Neural crest cell (in vitro differentiated cells): ENCODE results near the gene RTN4. TPM values are rescaled to one million over a fixed set of nuclear protein-coding genes. Genes with fewer than 3 reads are reported as not detected.

Experiments
- DNase-seq: peaks from one replicate; pipeline ENCODE4 v3.0.0; 2021; ENCODE audit warnings: low read depth, mixed read lengths, low spot score
- H3K27ac Mint-ChIP-seq: one replicate; pipeline ENCODE4 v1.8.0; 2021; ENCODE audit warnings: mild to moderate bottlenecking, mixed read lengths; ENCODE audit not compliant: unreplicated experiment
- H3K27me3 Mint-ChIP-seq: 2 replicates; pipeline ENCODE4 v1.8.0; 2021; ENCODE audit warnings: low read depth, mild to moderate bottlenecking, mixed read lengths
- H3K36me3 Mint-ChIP-seq: 2 replicates; pipeline ENCODE4 v1.8.0; 2021; ENCODE audit warnings: low read depth, mild to moderate bottlenecking, mixed read lengths
- H3K4me1 Mint-ChIP-seq: 2 replicates; pipeline ENCODE4 v1.8.0; 2021; ENCODE audit warnings: mixed read lengths
- H3K4me3 Mint-ChIP-seq: one replicate; pipeline ENCODE4 v1.8.0; 2021; ENCODE audit warnings: mild to moderate bottlenecking, mixed read lengths
- H3K9me3 Mint-ChIP-seq: 2 replicates; pipeline ENCODE4 v1.8.0; 2021; ENCODE audit warnings: mixed read lengths
- CTCF ChIP-seq: fragments of 200-600 bp; sonication (generic); conservative IDR thresholded peaks from 2 replicates; pipeline ENCODE4 v1.5.0; 2021; ENCODE audit warnings: antibody characterized with exemption, mild to moderate bottlenecking
- total RNA-seq: library from RNA; stranded (reverse); gene quantifications from 2 replicates; pipeline ENCODE4 v1.2.1, GENCODE V29; 2021

RTN4 gene
- total RNA-seq, 1 donor from 2014 or later: 204 TPM

GRCh38 chr2:55014962-55015939, 35.0 kb downstream of the RTN4 start:
- Mint-ChIP-seq H3K4me1 (peaks cover 31% of the 10 kb centered on the region), H3K9me3 (peaks cover 3% of the 10 kb centered on the region), H3K27me3 (no peaks in the 10 kb centered on the region), H3K4me3 (no peak overlapping the region), H3K27ac (no peak overlapping the region), H3K36me3 (peaks cover 18% of the 10 kb centered on the region)
- peak; percentile 68 for TF ChIP-seq CTCF
- DNase-seq: no peak

- Mint-ChIP-seq H3K9me3 (no peaks in the 10 kb centered on the region), H3K27me3 (no peaks in the 10 kb centered on the region), H3K4me3 (no peak overlapping the region), H3K36me3 (peaks cover 8% of the 10 kb centered on the region), H3K4me1 (peaks cover 38% of the 10 kb centered on the region), H3K27ac (no peak overlapping the region)
- TF ChIP-seq CTCF: no peak
- no peak for DNase-seq
Observed at GRCh38 chr2:55013936-55014335, 36.3 kb downstream of the RTN4 start.

GRCh38 chr2:55012672-55013484, 37.4 kb downstream of the RTN4 start:
- no peak overlapping the region for H3K4me3 Mint-ChIP-seq
- no peaks in the 10 kb centered on the region for H3K27me3 Mint-ChIP-seq
- H3K36me3 Mint-ChIP-seq: peaks cover 7% of the 10 kb centered on the region
- no peak for DNase-seq
- no peaks in the 10 kb centered on the region for H3K9me3 Mint-ChIP-seq
- H3K27ac Mint-ChIP-seq: peak overlapping the region; percentile 29
- H3K4me1 Mint-ChIP-seq: peaks cover 38% of the 10 kb centered on the region
- no peak for TF ChIP-seq CTCF

GRCh38 chr2:55011831-55012671, 38.2 kb downstream of the RTN4 start:
- TF ChIP-seq CTCF: no peak
- DNase-seq: no peak
- Mint-ChIP-seq H3K9me3 (no peaks in the 10 kb centered on the region), H3K4me3 (no peak overlapping the region), H3K36me3 (peaks cover 4% of the 10 kb centered on the region), H3K27ac (no peak overlapping the region), H3K4me1 (peaks cover 38% of the 10 kb centered on the region), H3K27me3 (no peaks in the 10 kb centered on the region)

GRCh38 chr2:55010915-55011314, 39.3 kb downstream of the RTN4 start:
- Mint-ChIP-seq H3K27ac (no peak overlapping the region), H3K27me3 (no peaks in the 10 kb centered on the region)

More at GRCh38 chr2:55010915-55011314, 39.3 kb downstream of the RTN4 start:
- Mint-ChIP-seq H3K4me3 (no peak overlapping the region), H3K9me3 (no peaks in the 10 kb centered on the region), H3K36me3 (peaks cover 4% of the 10 kb centered on the region), H3K4me1 (peaks cover 43% of the 10 kb centered on the region)
- DNase-seq: no peak
- TF ChIP-seq CTCF: no peak
